HepG2 (cell line): ENCODE results near the gene SETD1A. TPM values are rescaled to one million over a fixed set of nuclear protein-coding genes. Genes with fewer than 3 reads are reported as not detected.

Experiments
- CBFB ChIP-seq: sonication (generic); formaldehyde crosslinking; IDR thresholded peaks from 2 replicates; pipeline ENCODE4 v1.4.0; 2020; ENCODE audit warnings: missing genetic modification reagents
- CENPX ChIP-seq: sonication (generic); formaldehyde crosslinking; IDR thresholded peaks from 2 replicates; pipeline ENCODE4 v1.9.0; 2021; ENCODE audit warnings: mild to moderate bottlenecking, missing genetic modification reagents, moderate library complexity
- E2F5 ChIP-seq: sonication (generic); formaldehyde crosslinking; conservative IDR thresholded peaks from 2 replicates; pipeline ENCODE4 v1.4.0; 2020; ENCODE audit warnings: missing genetic modification reagents
- KLF15 ChIP-seq: sonication (generic); formaldehyde crosslinking; IDR thresholded peaks from 2 replicates; pipeline ENCODE4 v1.8.1; 2023; ENCODE audit warnings: borderline replicate concordance, mild to moderate bottlenecking, inconsistent platforms, missing genetic modification reagents, mixed read lengths
- MZF1 ChIP-seq: sonication (generic); formaldehyde crosslinking; IDR thresholded peaks from 2 replicates; pipeline ENCODE4 v1.8.1; 2023; ENCODE audit warnings: mild to moderate bottlenecking, missing genetic modification reagents, borderline replicate concordance
- U2AF1 ChIP-seq: fragments of 200-400 bp; formaldehyde crosslinking; optimal IDR thresholded peaks from 2 replicates; pipeline ENCODE3; 2017; ENCODE audit warnings: mild to moderate bottlenecking, low read depth, low read length
- ZKSCAN1 ChIP-seq: fragments of 150-350 bp; IDR thresholded peaks from 2 replicates; pipeline ENCODE4 v1.6.1; 2014; ENCODE audit warnings: low read length
- ZKSCAN8 ChIP-seq: IDR thresholded peaks from 2 replicates; pipeline ENCODE4 v1.6.1; 2016; ENCODE audit warnings: borderline replicate concordance, missing genetic modification reagents, missing compliant biosample characterization
- ZNF205 ChIP-seq: IDR thresholded peaks from 2 replicates; pipeline ENCODE4 v1.6.1; 2018; ENCODE audit warnings: missing biosample characterization, missing genetic modification reagents
- ZNF282 ChIP-seq: fragments of 450-650 bp; IDR thresholded peaks from 2 replicates; pipeline ENCODE4 v1.6.1; 2018; ENCODE audit not compliant: partially characterized antibody
- ZNF44 ChIP-seq: sonication (generic); formaldehyde crosslinking; IDR thresholded peaks from 2 replicates; pipeline ENCODE4 v1.5.1; 2020; ENCODE audit warnings: mild to moderate bottlenecking, missing genetic modification reagents
- ZNF468 ChIP-seq: sonication (generic); formaldehyde crosslinking; IDR thresholded peaks from 2 replicates; pipeline ENCODE4 v1.8.0; 2022; ENCODE audit warnings: mild to moderate bottlenecking, moderate library complexity, missing genetic modification reagents
- ZNF615 ChIP-seq: sonication (generic); formaldehyde crosslinking; IDR thresholded peaks from 2 replicates; pipeline ENCODE4 v1.5.0; 2020; ENCODE audit warnings: mild to moderate bottlenecking, missing genetic modification reagents, borderline replicate concordance
- ZNF687 ChIP-seq: sonication (generic); formaldehyde crosslinking; IDR thresholded peaks from 2 replicates; pipeline ENCODE4 v1.5.1; 2020; ENCODE audit warnings: mild to moderate bottlenecking, missing genetic modification reagents, moderate library complexity
- ZNF720 ChIP-seq: sonication (generic); formaldehyde crosslinking; IDR thresholded peaks from 2 replicates; pipeline ENCODE4 v1.4.0; 2020; ENCODE audit warnings: missing genetic modification reagents
- ZNF75D ChIP-seq: sonication (generic); formaldehyde crosslinking; IDR thresholded peaks from 2 replicates; pipeline ENCODE4 v1.8.1; 2023; ENCODE audit warnings: missing genetic modification reagents, mild to moderate bottlenecking, borderline replicate concordance
- ZSCAN5A ChIP-seq: sonication (generic); formaldehyde crosslinking; IDR thresholded peaks from 2 replicates; pipeline ENCODE4 v1.8.0; 2022; ENCODE audit warnings: mild to moderate bottlenecking, missing genetic modification reagents, borderline replicate concordance
- ZSCAN9 ChIP-seq: IDR thresholded peaks from 2 replicates; pipeline ENCODE4 v1.6.1; 2016; ENCODE audit warnings: borderline replicate concordance
- polyA plus RNA-seq, 8 experiments: library from polyadenylated mRNA; depleted of rRNA in 3 of 8; stranded (reverse) in 7 of 8; unstranded in 1 of 8; fragments of >200 nt; fragmentation: Illumina TruSeq in 4 of 8; extraction: Trizol in 4 of 8; gene quantifications; 2 replicates each; pipeline versions ENCODE4 v1.2.1 to v1.2.3, GENCODE V29; 2011 to 2016; ENCODE audit warnings: low read depth in 4 of 8, missing spikeins in 1 of 8, mixed read lengths in 1 of 8; ENCODE audit not compliant: insufficient read depth in 1 of 8
- total RNA-seq, 5 experiments: library from RNA; depleted of rRNA; stranded (reverse); fragments of >200 nt; fragmentation: Illumina TruSeq; extraction: Trizol; gene quantifications; 2 replicates each; pipeline ENCODE4 v1.2.3, GENCODE V29; 2016; ENCODE audit warnings: low read depth in 1 of 5
- TF ChIP-seq, protein P1 (sequence below): sonication (generic); formaldehyde crosslinking; IDR thresholded peaks from 2 replicates; pipeline ENCODE4 v1.4.0; 2020; ENCODE audit warnings: missing genetic modification reagents, mild to moderate bottlenecking, borderline replicate concordance

Gene SETD1A
- total and polyA plus RNA-seq, 2 of the 13 experiments (the other 11 are each of a cell fraction or from before 2014, with no cell fraction given): 3.8 to 5.6 TPM

DNA sequence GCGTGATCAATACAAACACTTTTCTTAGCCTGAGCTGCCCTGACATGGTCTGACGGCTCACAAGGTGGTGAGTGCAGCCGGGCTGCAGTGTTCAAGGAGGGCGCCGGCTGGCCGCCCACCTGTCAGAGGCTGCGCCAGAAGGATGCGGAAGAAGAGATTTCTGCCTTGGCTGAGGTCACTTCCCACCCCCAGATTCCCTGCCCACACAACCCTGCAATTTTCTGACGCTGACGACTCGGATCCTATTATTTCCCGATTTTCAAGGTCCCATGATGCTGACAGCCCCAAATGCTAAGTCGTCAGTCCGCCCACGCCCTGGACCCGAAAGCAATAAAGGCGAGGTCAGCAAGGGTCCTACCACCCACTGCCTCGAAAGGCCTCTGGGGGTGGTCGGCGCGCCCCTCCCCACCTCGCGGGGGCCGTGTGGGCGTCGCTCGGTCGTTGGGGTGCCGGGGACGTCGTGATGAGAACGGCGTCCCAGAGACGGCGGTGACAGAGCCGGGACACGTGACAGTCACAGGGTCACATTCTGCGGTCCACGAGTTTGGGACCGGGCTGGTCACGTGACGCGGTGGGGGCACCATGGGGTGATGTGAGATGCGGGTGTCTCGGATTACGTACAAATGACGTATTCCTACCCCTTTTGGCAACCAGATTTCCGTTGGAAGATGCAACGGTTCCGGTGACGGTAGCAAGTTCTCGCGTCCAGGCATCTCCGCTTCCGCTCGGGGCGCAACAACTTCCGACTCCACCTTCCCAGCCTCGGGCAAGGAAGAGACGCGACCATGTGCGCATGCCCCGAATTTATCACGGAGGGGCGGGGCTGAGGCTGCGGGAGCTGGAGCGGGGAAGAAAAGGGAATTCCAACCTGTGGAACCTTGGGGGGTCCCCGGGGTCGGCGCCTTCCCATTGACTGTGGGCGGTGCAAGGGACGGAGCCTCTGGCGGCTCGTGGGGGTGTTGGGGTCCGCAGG, 75.5 kb downstream of the SETD1A start, which contains the start of gene STX4 (continued):
- TF ChIP-seq, protein P1, sequence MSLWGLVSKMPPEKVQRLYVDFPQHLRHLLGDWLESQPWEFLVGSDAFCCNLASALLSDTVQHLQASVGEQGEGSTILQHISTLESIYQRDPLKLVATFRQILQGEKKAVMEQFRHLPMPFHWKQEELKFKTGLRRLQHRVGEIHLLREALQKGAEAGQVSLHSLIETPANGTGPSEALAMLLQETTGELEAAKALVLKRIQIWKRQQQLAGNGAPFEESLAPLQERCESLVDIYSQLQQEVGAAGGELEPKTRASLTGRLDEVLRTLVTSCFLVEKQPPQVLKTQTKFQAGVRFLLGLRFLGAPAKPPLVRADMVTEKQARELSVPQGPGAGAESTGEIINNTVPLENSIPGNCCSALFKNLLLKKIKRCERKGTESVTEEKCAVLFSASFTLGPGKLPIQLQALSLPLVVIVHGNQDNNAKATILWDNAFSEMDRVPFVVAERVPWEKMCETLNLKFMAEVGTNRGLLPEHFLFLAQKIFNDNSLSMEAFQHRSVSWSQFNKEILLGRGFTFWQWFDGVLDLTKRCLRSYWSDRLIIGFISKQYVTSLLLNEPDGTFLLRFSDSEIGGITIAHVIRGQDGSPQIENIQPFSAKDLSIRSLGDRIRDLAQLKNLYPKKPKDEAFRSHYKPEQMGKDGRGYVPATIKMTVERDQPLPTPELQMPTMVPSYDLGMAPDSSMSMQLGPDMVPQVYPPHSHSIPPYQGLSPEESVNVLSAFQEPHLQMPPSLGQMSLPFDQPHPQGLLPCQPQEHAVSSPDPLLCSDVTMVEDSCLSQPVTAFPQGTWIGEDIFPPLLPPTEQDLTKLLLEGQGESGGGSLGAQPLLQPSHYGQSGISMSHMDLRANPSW (CRISPR knock-in tag): peak; percentile 9; the same call in 1 of the 2 replicates
- TF ChIP-seq KLF15 (0 out of 2 replicates have a peak, but pooled peaks have one; percentile 53), ZSCAN9 (CRISPR knock-in tag) (peak; percentile 72; the same call in 1 of the 2 replicates), U2AF1 (no peak), CBFB (CRISPR knock-in tag) (0 out of 2 replicates have a peak, but pooled peaks have one; percentile 56), CENPX (CRISPR knock-in tag) (no peak), ZSCAN5A (peak; percentile 82; the same call in 1 of the 2 replicates), ZNF720 (CRISPR knock-in tag) (peak; percentile 38; the same call in 1 of the 2 replicates), ZNF615 (CRISPR knock-in tag) (no peak), ZNF44 (CRISPR knock-in tag) (peak; percentile 97), MZF1 (no peak; the same call in 1 of the 2 replicates), ZNF282 (no peak), ZKSCAN8 (CRISPR knock-in tag) (peak; percentile 25; the same call in 1 of the 2 replicates), E2F5 (CRISPR knock-in tag) (no peak; the same call in 1 of the 2 replicates), ZKSCAN1 (no peak), ZNF75D (CRISPR knock-in tag) (no peak), ZNF468 (CRISPR knock-in tag) (peak; percentile 96), ZNF687 (peak; percentile 99), ZNF205 (peak; percentile 78)
